ENCODE measurements around the gene VEZF1.

VEZF1 gene

DNA sequence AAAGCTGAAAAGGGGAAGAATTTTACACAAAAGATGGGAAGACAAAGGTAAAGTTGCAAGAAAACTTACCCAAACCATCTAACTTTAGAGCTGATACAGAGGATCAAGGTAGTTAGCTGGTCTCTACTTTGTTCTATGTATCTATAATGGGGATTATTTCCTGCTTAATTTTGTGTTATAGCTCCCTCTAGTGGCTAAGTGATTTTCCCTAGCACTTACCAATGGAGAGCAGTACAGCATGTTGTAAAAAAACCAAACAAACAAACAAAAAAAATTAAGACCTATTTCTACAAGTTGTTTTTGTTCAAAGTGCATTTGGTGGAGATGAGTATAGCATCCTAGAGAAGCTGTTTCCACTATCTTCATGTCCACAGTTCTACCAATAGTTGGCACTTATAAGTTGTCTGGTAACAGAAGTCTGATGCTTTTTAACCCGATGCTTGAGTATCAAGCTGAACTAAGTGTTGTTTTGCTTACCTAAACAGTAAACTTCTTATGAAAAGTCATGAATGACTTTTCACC, 11.5 kb upstream of the VEZF1 start:
- DNase-seq (ENCODE audit: low read depth in 2 of 2): no peak

DNA sequence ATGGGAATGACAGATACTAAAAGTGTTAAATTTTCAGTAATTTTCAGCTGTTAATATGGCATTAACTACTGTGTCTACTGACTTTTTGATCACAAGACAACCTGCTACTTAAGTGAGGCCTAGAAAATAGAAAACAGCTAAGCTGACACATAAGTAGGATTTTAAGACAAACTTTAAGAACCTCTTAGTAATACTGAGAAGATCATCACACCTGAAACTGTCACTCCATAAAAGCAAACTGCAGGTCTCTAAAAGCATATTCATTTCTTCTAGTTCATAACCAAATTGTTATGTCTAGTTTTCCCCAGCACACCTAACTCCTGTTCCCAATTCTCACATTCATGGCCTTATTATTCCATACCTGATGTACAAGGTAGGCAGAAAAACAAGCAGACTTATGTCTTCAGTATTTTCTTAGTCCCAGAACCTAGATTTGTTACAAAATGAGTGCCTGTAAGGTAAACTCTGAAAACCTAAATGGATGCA, 11.0 kb upstream of the VEZF1 start:
- no peak for DNase-seq (ENCODE audit: low read depth in 2 of 2)

DNA sequence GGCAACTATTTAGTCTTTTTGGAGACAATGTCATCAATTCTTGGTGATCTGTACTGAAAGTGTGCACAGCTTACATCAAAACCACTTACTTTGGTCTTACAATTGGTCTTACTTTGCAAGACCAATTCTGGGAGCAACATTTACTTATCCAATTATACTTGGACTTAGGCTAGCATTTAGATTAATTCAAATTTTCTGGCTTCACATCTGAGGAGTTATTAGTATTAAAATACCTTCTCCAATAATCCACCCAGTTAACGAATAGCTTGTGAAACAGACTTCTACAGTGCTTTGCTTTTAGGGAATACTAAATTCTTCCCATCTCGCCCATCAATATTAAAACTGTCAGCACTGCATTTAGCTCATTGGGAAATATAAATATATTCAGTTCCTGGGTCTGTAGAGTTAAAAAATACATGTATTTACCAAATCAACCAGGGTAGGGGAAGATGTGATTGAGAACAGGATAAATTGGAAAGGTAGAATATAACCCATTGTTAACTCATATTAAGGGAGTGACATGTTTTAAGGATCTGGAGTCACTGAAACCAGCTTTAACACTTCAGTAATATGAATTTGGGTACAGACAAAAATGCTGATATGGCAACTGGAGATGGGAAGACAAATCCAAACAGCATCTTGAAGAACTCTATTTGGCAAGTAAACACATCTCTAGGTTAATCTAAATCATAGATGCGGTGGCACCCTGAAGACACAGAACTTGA, 9.2 kb upstream of the VEZF1 start:
- no peak for DNase-seq (ENCODE audit: low read depth in 2 of 2)

DNA sequence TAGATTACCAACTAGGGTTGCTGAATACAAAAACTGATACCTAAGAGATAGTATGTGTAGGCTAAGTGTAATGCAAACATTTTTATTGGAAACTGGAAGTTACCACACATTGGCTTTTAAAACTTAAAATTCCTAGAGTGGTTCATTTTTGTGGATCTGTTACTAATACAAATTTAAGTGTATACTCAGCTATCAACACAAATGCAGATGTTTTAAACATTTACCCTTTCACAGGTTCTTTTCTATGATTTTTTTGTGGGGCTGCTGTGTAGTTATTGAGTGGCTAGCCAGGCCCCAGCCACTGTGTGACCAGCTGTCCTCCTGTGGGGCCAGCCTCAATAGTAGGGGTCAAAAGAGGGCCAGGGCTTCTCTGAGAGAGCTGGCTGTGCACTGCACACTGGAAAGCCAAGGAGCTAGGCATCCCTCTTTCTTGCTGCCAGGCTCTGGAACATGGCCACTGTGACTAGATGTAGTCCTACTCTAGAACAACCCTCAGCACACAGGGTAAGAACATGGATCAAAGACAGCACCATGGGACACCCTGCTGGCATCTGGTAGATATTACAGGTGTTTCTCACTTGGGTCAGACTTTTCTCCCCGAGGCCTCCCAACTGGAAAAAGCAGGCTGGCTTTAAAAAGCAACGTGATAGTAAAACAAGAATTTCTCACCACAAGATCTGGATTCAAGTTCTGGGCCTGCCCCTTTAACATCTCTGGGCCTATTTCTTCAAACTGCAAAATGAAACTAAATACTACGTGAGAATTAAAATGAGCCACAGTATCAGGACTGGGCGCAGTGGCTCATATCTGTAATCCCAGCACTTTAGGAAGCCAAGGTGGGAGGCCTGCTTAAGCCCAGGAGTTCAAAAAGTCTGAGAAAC, 7.3 kb upstream of the VEZF1 start:
- peak in 1 of 2 donors; percentile 13 for DNase-seq (ENCODE audit: low read depth in 2 of 2)

DNA sequence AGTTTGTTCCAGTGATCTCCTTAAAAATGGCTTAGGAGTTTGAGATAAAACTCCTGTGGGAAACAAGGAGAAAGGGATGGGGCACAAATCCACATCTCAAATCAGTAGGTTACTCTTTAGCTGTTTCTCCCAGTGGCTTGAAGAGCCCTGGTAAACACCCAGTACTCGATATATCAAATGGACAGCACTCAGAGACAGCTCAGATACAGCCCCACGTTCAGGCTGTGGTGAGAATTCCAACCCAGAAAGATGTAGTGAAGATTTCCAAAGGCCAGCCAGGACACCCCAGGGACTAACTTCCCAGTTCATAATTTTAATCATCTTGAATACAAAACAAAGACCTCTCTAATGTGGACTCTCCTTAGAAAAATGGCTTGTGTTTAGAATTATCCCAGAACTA, 6.4 kb upstream of the VEZF1 start:
- DNase-seq (ENCODE audit: low read depth in 2 of 2): no peak

DNA sequence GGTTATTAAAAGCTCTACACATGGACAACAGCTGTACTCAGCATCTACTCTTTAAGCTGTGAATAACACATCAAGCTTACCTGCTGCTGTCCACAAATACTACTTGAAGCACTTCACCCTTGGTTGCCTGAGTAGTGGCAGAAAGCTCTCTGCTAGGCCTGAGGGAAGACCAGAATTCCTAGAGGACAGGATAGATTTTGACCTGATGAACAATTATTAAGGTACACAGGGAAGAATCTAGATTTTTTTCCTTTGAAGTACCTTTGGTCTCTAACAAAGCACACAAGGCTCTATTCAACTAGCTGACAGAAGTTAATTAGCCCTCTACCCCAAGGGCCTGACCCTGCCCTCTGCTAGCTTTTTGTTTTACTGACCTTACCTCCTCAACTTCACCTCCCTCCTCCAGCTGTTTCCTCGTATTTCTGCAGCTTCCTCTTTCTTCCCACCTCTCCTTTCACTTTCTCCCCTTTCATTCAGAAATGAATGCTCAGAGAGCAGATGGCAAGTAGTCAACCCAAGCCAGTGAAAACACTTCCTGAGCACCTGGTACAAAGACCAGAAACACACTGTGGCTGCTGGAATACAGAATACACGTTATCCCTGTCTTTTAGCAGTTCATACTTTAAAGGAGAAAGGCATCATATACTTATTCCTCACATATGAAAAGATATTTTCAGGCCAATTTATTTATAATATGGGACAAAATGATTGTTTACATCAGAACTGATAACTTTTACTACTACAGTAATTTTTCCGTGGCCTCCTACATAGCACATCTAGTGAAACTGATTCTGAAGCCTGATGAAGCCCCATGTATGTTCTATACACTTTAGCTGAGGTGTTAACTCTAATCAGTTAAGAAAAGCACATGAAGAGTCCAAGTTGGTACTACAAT, 5.7 kb upstream of the VEZF1 start:
- DNase-seq (ENCODE audit: low read depth in 2 of 2): no peak

DNA sequence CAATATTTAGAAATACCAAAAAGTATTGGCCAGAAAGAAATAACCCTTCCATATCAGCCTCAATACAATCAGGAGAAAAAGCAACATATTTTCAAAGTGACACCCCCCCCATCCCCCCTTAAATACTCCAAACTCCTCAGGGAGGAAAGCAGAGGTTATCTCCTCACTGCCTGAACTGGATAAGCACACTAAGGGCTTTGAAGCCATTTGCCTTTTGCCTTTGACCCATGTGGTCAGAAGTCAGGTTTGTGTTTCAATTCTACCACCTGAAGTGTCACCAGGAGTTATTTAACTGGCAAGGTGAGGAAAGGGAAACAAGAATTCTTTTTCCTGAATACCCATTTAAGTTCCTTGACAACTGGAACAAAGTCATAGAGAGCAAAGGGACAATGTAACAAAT, 3.5 kb upstream of the VEZF1 start:
- DNase-seq (ENCODE audit: low read depth in 2 of 2): no peak

DNA sequence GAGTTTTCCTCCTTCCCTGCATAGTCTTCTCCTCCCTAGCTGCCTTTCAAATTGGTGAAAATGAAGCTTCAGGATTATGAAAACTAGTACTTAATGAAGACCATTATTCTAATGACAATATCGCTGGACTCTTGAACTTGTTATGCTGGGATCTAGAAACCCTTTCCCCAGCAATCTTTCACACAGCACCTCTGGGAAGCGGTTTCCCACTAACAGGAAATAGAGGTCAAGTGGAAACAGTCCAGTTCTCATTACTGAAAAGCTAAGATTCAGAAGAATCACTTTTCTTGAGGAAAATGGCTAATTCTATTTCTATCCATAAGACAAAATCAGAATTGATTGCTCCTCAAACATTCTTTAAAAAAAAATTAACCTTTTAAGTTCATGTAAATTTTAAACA, 2.0 kb upstream of the VEZF1 start:
- no peak for DNase-seq (ENCODE audit: low read depth in 2 of 2)

DNA sequence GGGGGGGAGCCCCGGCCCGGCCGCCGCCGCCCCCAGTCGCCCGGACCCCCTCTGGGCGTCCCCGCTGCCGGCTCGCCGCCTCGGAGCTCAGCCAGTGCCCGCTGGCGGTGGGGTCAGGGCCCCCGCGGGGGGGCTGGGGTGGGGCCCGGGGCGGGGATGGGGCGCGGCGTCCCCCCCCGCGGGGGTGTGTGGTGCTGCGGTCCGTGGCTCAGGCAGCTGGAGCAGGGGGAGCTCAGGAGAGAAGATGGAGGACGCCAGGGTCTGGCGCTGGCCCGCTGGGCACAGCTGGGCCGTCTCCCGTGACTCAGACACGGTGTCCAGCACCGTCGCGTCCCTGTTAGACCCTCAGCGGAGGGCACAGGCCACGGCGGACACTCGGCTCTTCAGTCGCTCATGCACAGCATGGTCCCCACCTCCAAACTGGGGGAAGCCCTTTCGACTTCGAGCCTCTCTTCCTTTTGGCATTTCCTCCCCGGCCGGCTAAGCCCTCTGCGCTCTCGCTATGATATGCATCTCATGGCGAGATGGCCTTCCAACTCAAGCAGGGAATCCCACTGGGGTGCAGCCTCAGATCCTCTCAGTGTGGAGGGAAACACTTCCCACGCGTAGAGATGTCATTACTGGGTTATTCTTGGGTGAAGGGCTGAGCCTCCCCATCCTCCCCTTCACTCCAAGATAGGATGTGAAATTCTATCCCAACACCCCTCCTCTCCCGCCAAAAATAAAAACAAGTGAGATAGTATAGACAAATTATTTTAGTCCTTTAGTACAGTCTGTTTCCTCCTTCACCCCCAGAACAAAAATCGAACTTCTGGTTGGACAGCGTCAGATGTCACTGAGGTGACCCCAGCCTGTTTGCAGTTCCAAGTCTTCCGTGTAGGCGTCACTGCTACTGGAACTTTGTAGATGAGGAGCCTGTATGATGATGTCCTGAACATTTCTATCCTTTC, 522 bp upstream of the VEZF1 start:
- peak in 1 of 2 donors; percentile 41 for DNase-seq (ENCODE audit: low read depth in 2 of 2)

DNA sequence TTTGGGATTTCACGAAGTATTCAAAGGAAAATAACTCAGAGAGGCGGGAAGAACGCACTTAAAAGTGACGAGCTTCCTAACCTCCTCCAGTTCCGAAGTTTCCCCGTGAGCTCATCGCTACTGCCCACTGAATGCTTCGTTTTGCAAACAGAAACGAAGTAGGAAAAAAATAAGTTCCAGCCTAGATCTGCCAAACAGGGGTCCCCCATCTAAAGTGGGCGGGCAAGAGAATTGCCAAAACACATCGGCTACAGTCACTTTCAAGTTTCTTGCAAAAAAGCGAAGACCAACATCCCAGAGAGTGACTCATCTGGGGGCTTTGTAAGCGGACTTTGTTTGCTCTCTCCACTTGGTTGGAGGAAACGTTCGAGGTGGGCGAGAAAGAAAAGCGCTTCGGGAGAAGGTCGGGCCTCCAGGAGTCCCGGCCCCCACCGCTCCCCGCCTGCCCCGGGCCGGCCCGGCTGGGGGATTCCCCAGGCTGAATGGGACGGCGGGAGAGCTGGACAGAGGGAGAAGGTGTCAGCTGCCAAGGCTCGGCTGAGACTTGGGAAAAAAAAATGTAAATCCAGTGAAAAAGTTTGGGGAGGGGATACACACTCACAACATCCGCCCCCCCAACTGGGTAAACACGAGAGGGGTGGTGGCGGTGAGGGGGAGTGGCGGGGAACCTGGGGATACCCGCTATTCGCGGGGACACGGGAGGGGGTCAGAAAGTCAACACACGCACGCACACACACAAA, 1.0 kb downstream of the VEZF1 start:
- DNase-seq (ENCODE audit: low read depth in 2 of 2): peak in 1 of 2 donors; percentile 20

DNA sequence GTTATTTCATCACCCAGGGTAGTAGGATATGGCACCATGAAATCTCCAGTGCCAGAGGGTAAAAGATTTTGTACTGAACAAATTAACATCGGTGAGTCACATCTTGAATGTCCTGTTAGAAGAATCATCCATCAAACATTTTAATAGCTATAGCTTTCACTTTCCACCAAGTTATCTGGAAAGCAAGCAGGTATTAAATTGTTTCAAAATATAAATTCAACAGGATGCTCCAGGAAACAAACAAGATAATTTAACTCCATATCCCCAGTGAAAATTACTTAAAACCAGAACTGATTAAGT, 2.4 kb downstream of the VEZF1 start:
- no peak for DNase-seq (ENCODE audit: low read depth in 2 of 2)

DNA sequence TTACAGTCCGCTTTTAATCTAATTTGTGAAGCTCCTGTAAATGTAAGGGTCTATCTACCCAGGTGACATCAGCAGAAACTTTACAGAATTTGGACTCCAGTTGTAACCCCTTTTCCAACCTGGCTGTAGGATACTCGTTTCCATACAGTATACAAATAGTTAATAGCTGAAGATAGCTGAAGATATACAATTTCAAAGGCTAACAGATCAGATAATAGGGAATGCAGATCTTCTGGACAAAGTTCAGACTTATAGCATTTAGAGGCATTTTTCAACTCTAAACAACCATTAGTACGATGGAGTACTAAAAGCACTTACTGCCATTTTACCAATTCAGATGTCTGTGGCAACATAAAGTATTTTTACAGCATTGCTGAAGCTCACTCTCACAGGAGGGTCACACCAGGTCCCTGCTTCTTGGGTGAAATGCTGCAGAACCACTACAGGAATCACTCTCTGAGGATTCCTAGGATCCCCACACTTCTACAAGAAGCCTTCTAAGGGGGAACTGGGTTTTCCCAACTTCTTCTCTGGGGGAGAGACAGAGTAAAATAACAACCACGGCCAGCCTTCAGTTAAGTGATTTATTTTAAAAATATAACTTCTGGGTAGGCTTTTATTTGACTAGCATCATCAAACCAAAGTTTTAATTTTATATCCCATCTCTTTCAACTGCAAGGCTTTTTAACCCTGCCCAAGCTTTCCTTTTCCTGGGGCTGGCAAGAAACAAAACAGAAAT, 2.9 kb downstream of the VEZF1 start:
- DNase-seq (ENCODE audit: low read depth in 2 of 2): no peak

DNA sequence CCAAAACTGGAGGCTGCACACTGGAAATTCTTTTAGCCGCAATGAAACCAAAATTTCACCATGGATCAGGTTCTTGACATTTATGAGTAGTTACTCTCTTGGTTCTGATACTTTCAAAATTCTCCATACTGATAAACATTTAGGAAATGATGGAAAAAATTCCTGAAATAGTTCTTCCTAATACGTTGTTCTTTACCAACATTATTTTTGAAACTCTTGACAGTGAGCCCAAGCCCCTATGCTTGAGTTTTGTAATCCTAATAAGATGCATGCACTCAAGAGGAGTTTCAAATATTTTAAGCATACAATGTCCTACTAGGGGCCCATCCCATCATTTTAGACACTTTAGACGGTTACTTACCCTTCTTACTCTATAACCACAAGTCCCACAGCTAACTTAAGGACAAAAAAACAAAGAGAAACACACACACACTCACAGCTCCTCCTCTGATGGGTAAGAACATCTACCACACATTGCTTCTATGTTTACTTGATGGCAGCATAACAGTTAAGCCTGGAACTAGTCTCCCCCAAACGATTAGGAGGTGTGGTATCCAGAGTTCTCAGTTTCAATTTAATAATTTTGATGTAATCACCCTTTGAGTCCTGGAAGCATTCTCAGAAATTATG, 3.7 kb downstream of the VEZF1 start:
- DNase-seq (ENCODE audit: low read depth in 2 of 2): no peak

DNA sequence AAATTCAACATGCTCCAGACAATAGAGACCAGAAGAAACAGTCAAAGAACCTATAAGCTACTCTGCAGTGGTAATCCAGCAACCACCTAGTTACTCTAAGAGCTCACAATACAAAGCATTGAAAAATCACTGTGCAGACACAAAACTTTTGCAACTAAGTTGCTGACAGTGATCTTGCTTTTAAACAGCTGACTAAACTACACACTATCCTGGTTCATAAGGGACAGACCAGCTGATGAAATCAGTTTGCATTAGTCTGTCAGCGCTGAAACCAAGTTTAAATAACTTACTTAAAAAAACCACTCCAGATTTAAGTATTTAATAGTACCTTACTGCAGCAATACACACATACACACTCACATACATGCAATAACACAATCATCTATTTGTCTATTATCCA, 4.6 kb downstream of the VEZF1 start:
- DNase-seq (ENCODE audit: low read depth in 2 of 2): no peak

DNA sequence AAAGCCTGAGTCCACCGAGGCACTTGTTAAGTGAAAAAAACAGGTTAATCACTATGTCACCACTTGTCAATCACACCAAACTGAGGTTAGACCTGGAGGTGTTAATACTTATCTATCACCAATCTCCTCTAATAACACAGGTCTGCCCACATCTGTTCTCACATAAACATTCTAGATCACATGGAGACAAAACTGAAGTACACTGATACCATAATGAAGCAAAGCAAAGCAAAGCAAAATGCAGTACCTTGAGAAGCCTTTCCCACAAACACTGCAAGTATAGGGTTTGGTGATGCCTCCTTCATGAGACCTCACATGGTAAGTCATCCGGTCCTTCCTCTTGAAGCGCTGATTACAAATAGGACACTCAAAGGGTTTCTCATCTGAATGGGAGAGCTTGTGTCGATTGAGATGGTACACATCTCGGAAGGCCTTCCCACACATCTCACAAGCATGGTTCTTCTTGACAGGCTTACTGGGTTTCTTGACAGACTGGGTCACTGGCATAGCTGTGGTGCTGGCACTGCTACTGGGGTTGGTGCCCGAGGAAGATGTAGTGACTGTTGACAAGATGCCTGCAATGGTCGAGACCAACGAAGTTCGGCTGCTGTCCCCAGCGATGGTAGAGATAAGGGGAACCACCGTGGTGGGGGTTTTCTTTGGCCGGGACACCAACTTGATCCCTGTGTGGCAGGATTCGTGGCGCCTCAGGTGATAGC, 5.4 kb downstream of the VEZF1 start:
- DNase-seq (ENCODE audit: low read depth in 2 of 2): no peak

DNA sequence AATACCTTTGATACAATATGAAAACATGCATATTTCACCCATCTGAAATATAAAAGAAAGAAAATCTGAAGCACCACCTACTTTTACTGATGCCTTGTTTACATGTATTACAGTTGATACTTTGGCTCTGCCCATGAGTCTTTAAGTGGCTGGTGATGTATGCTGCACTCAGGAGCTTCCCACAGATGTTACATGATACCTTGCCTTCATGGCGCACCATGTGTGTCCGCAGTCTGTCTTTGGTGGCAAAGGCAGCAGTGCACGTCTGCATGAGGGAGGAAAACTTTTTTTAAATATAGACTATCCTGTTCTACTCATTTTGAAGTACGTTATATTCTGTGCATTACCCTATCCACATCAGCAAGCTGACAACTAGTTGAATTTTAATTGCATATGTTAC, 7.5 kb downstream of the VEZF1 start:
- no peak for DNase-seq (ENCODE audit: low read depth in 2 of 2)

DNA sequence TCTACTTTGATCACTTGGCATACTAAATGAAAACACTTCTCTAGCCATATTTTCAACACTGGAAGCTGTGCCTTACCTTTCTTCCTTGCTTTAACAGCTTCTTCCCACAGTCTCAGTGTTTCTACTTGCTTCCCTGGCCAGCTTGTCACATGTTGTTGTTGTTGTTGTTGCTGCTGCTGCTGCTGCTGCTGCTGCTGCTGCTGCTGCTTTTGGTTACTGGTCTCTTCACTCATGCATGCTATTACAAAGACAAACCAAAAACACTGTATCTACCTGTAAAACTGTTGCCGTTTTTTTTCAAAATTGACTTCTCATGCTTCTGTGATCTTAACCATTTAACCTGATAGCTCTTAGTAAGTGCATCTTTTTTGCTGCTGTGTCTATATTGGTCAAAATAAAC, 9.0 kb downstream of the VEZF1 start:
- DNase-seq (ENCODE audit: low read depth in 2 of 2): no peak

DNA sequence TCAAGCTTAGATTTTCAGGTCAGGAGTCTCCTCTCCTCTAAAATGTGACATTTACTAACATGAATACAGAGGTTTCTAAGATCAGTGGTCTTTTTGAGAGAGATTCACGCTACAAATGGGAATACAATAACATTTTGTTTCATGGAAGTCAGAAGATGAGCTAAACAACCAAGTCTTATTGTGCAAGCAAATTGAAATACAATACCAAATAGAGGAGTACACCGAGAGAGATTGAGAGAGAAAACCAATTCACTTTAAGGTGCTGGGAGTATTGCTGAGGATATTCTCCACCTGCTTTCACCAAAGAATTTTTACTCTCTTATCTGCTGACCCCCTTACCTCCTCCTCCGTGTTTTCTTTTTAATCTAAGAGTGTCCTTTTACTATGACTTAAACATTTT, 11.5 kb downstream of the VEZF1 start:
- no peak for DNase-seq (ENCODE audit: low read depth in 2 of 2)
